ENCODE results near the gene MNX1. TPM values are rescaled to one million over a fixed set of nuclear protein-coding genes. Genes with fewer than 3 reads are reported as not detected.

Gene MNX1
- total RNA-seq, 4 donors from 2014 or later = 0.56 TPM; not detected in 3

- DNase-seq (ENCODE audit: low spot score in 2 of 2) = no peak
- TF ChIP-seq EP300 (IDR thresholded peaks at IDR 0.05) (no peak), CTCF (IDR thresholded peaks at IDR 0.05) (no peak), POLR2A (IDR thresholded peaks at IDR 0.05) (no peak), POLR2AphosphoS5 (IDR thresholded peaks at IDR 0.05) (no peak)
- peaks cover 6% of the 10 kb centered on the region for H3K9me3 ChIP-seq
- 97% methylated on average over 4 of the region's 4 CpGs for WGBS
- H3K4me3 ChIP-seq = no peak overlapping the region
- H3K27me3 ChIP-seq = no peaks in the 10 kb centered on the region
- peaks cover 2% of the 10 kb centered on the region for H3K36me3 ChIP-seq
- no peak overlapping the region for H3K27ac ChIP-seq
- H3K4me1 ChIP-seq = peaks cover 5% of the 10 kb centered on the region
Measured at GRCh38 chr7:156979711-156980110, 30.8 kb downstream of the MNX1 start.

GRCh38 chr7:156979007-156979606 is 31.4 kb downstream of the MNX1 start:
- H3K4me3 ChIP-seq = no peak overlapping the region
- 88% methylated on average over 1 of the region's 1 CpG for WGBS
- H3K27me3 ChIP-seq = no peaks in the 10 kb centered on the region
- H3K36me3 ChIP-seq = peaks cover 2% of the 10 kb centered on the region
- H3K4me1 ChIP-seq = peaks cover 2% of the 10 kb centered on the region
- no peak overlapping the region for H3K27ac ChIP-seq
- TF ChIP-seq POLR2A (IDR thresholded peaks at IDR 0.05) (no peak), CTCF (IDR thresholded peaks at IDR 0.05) (no peak), EP300 (IDR thresholded peaks at IDR 0.05) (no peak), POLR2AphosphoS5 (IDR thresholded peaks at IDR 0.05) (no peak)
- no peak for DNase-seq (ENCODE audit: low spot score in 2 of 2)
- peaks cover 6% of the 10 kb centered on the region for H3K9me3 ChIP-seq

- DNase-seq (ENCODE audit: low spot score in 2 of 2) = no peak
- Histone ChIP-seq H3K36me3 (peaks cover 10% of the 10 kb centered on the region), H3K9me3 (peaks cover 6% of the 10 kb centered on the region), H3K27me3 (no peaks in the 10 kb centered on the region), H3K4me1 (no peaks in the 10 kb centered on the region), H3K4me3 (no peak overlapping the region), H3K27ac (no peak overlapping the region)
- 97% methylated on average over 5 of the region's 5 CpGs for WGBS
- TF ChIP-seq CTCF (IDR thresholded peaks at IDR 0.05) = no peak
- no peak for TF ChIP-seq POLR2AphosphoS5 (IDR thresholded peaks at IDR 0.05)
- no peak for TF ChIP-seq EP300 (IDR thresholded peaks at IDR 0.05)
- no peak for TF ChIP-seq POLR2A (IDR thresholded peaks at IDR 0.05)
Measured at GRCh38 chr7:156975620-156976019, 34.8 kb downstream of the MNX1 start.

GRCh38 chr7:156969972-156970420 is 40.5 kb downstream of the MNX1 start:
- Histone ChIP-seq H3K36me3 (peaks cover 44% of the 10 kb centered on the region), H3K9me3 (no peaks in the 10 kb centered on the region), H3K27ac (no peak overlapping the region), H3K4me1 (peaks cover 3% of the 10 kb centered on the region), H3K27me3 (no peaks in the 10 kb centered on the region), H3K4me3 (no peak overlapping the region)
- TF ChIP-seq EP300 (IDR thresholded peaks at IDR 0.05) = no peak
- TF ChIP-seq POLR2AphosphoS5 (IDR thresholded peaks at IDR 0.05) = no peak
- peak in 1 of 2 donors; percentile 13 for TF ChIP-seq CTCF (IDR thresholded peaks at IDR 0.05)
- TF ChIP-seq POLR2A (IDR thresholded peaks at IDR 0.05) = no peak
- no peak for DNase-seq (ENCODE audit: low spot score in 2 of 2)
- 38% methylated on average over 3 of the region's 3 CpGs for WGBS

- H3K9me3 ChIP-seq = no peaks in the 10 kb centered on the region
- H3K36me3 ChIP-seq = peaks cover 55% of the 10 kb centered on the region
- WGBS = 94% methylated on average over 27 of the region's 27 CpGs
- H3K4me1 ChIP-seq = peaks cover 3% of the 10 kb centered on the region
- DNase-seq (ENCODE audit: low spot score in 2 of 2) = no peak
- H3K27me3 ChIP-seq = no peaks in the 10 kb centered on the region
- no peak overlapping the region for H3K27ac ChIP-seq
- H3K4me3 ChIP-seq = no peak overlapping the region
- no peak for TF ChIP-seq CTCF (IDR thresholded peaks at IDR 0.05)
- no peak for TF ChIP-seq POLR2A (IDR thresholded peaks at IDR 0.05)
- TF ChIP-seq EP300 (IDR thresholded peaks at IDR 0.05) = no peak
- no peak for TF ChIP-seq POLR2AphosphoS5 (IDR thresholded peaks at IDR 0.05)
Measured at GRCh38 chr7:156968183-156968582, 42.3 kb downstream of the MNX1 start.
